Heart left ventricle (tissue), 16 donors: ENCODE results near the gene CABS1. TPM values are rescaled to one million over a fixed set of nuclear protein-coding genes. Genes with fewer than 3 reads are reported as not detected.

Experiments used
- ATAC-seq, 4 donors: fragments of 200-7000 bp; cut with Tn5 transposase; one replicate each; pipeline ENCODE4 v1.9.1; 2020 to 2022; ENCODE audit warnings: moderate library complexity in 4 of 4, mild to moderate bottlenecking in 3 of 4, moderate number of reproducible peaks in 1 of 4
- DNase-seq, 5 donors: peaks; one replicate each; pipeline ENCODE4 v3.0.0-alpha.2; 2020
- H3K27ac ChIP-seq, 12 donors: fragments of 200-600 bp; sonication (generic) in 4 of 12; one replicate each; pipeline versions ENCODE4 v1.5.0 to v1.8.0; 2016 to 2022; ENCODE audit warnings: mild to moderate bottlenecking in 2 of 12
- H3K27me3 ChIP-seq, 9 donors: fragments of 200-600 bp; sonication (generic) in 2 of 9; one replicate each; pipeline versions ENCODE4 v1.5.1 to v1.8.0; 2016 to 2022; ENCODE audit warnings: mild to moderate bottlenecking in 3 of 9
- H3K36me3 ChIP-seq, 9 donors: fragments of 200-600 bp; sonication (generic) in 2 of 9; one replicate each; pipeline versions ENCODE4 v1.5.0 to v1.8.0; 2018 to 2022; ENCODE audit warnings: mild to moderate bottlenecking in 2 of 9
- H3K4me1 ChIP-seq, 12 donors: fragments of 200-600 bp; sonication (generic) in 4 of 12; one replicate each; pipeline versions ENCODE4 v1.5.0 to v1.8.0; 2016 to 2022; ENCODE audit warnings: mild to moderate bottlenecking in 3 of 12
- H3K4me3 ChIP-seq, 12 donors: fragments of 200-600 bp; sonication (generic) in 4 of 12; one replicate each; pipeline versions ENCODE4 v1.5.0 to v1.8.0; 2017 to 2022; ENCODE audit warnings: mild to moderate bottlenecking in 9 of 12, moderate library complexity in 4 of 12
- H3K9me3 ChIP-seq, 12 donors: fragments of 200-600 bp; sonication (generic) in 4 of 12; one replicate each; pipeline versions ENCODE4 v1.5.0 to v1.8.0; 2016 to 2022; ENCODE audit warnings: mild to moderate bottlenecking in 1 of 12
- CTCF ChIP-seq, 12 donors: fragments of 200-600 bp; sonication (generic) in 4 of 12; IDR thresholded peaks; one replicate each; pipeline versions ENCODE4 v1.5.0 to v1.8.0; 2018 to 2022; ENCODE audit warnings: antibody characterized with exemption in 12 of 12, mild to moderate bottlenecking in 5 of 12
- POLR2A ChIP-seq, 2 donors: fragments of 450-650 bp; IDR thresholded peaks; one replicate each; pipeline ENCODE4 v1.6.1; 2017; ENCODE audit warnings: antibody characterized with exemption in 2 of 2, mild to moderate bottlenecking in 2 of 2, moderate library complexity in 2 of 2
- WGBS, 4 donors: extraction: QIAGEN DNeasy Blood & Tissue Kit in 2 of 4; methylation state at CpG; one replicate each; pipeline versions ENCODE4 v1.1.5 to v1.1.7; 2013 to 2018; 5-methylcytosine and 5-hydroxymethylcytosine counted together
- intact Hi-C, 10 donors: fragments of 100-400 bp; cut with DNase I; formaldehyde crosslinking; loops; one replicate each; pipeline versions ENCODE4 v1.11.1 to v1.14.2; 2022
- polyA plus RNA-seq, 2 donors: library from polyadenylated mRNA; stranded (reverse); fragments of 200-250 nt; gene quantifications; one replicate each; pipeline ENCODE4 v1.2.3, GENCODE V29; 2013
- total RNA-seq, 9 donors: library from RNA; depleted of rRNA in 2 of 9; stranded (reverse); fragments of >200 nt in 2 of 9; fragmentation: NEBNext Ultra II Directional in 3 of 9; extraction: Animal tissue kit (Norgen Biotek cat#: 25700) in 3 of 9; gene quantifications; one replicate each; pipeline versions ENCODE4 v1.1.0 to v1.2.4, GENCODE V29; 2016 to 2023
- donor health status: ischemic (EF 13 %, LVEDD 7.1; RV severe dilation, severe dysfunction).
- donor health status: healthy with polysubstance abuse.
- donor health status: DM: no; HTN: yes; CAD: no.
- donor health status: DM: no; HTN: no; CAD: no.
- donor health status: ischemic (EF 25% LVEDD 6.9; RV normal size, moderate dysfunction).
- donor health status: ischemic (EF 25% LVEDD 5.7; RV mildly dilated, moderate dysfunction).
- donor health status: healthy.
- donor health status: DM: yes; HTN: yes; CAD: no.
- donor health status: ischemic (EF 35%, LVEDD 5.7; RV mildly dilated, moderate dysfunction).
- donor health status: nonischemic (EF 11% LVEDD 7.7; RV severe dilation, severe dysfunction).
- donor health status: DM: yes; HTN: yes; CAD: no.
- donor health status: PGD.
- donor health status: ischemic (EF 29% LVEDD 5.4; RV normal size, mild dysfunction).
- donor health status: nonischemic (EF 23%, LVEDD 6.1; RV moderate dilation, normal function).

The CABS1 gene
- total and polyA plus RNA-seq, 11 donors: not detected

- Histone ChIP-seq H3K36me3 (no peaks in the 10 kb centered on the region), H3K4me3 (no peak overlapping the region), H3K4me1 (no peaks in the 10 kb centered on the region), H3K27ac (no peak overlapping the region), H3K9me3 (no peaks in the 10 kb centered on the region), H3K27me3 (no peaks in the 10 kb centered on the region)
- intact Hi-C loops: no loop called here
- TF ChIP-seq POLR2A (IDR thresholded peaks at IDR 0.05) (no peak), CTCF (IDR thresholded peaks at IDR 0.05) (no peak)
- WGBS, 4 donors: 77 to 78% (median 77%) methylated on average over 2 of the region's 2 CpGs
- DNase-seq: no peak
- no peak for ATAC-seq
Observed at GRCh38 chr4:70326052-70326451, 8.7 kb upstream of the CABS1 start.

GRCh38 chr4:70336043-70336442 is 1.3 kb downstream of the CABS1 start:
- Histone ChIP-seq H3K9me3 (no peaks in the 10 kb centered on the region), H3K36me3 (no peaks in the 10 kb centered on the region), H3K4me1 (no peaks in the 10 kb centered on the region), H3K4me3 (no peak overlapping the region), H3K27ac (no peak overlapping the region), H3K27me3 (no peaks in the 10 kb centered on the region)
- intact Hi-C loops: no loop called here
- DNase-seq (no peak), ATAC-seq (no peak)
- 76 to 88% (median 82%) methylated on average over 5 of the region's 5 CpGs for WGBS, 4 donors
- no peak for TF ChIP-seq CTCF (IDR thresholded peaks at IDR 0.05)
- TF ChIP-seq POLR2A (IDR thresholded peaks at IDR 0.05): no peak

GRCh38 chr4:70337886-70338420 is 3.2 kb downstream of the CABS1 start:
- no peak overlapping the region for H3K4me3 ChIP-seq
- intact Hi-C loops: no loop called here
- WGBS, 4 donors: 55 to 69% (median 65%) methylated on average over 1 of the region's 1 CpG
- no peaks in the 10 kb centered on the region for H3K4me1 ChIP-seq
- no peaks in the 10 kb centered on the region for H3K9me3 ChIP-seq
- no peak overlapping the region for H3K27ac ChIP-seq
- TF ChIP-seq POLR2A (IDR thresholded peaks at IDR 0.05) (no peak), CTCF (IDR thresholded peaks at IDR 0.05) (no peak)
- no peak for ATAC-seq
- DNase-seq: no peak
- no peaks in the 10 kb centered on the region for H3K27me3 ChIP-seq
- H3K36me3 ChIP-seq: no peaks in the 10 kb centered on the region

GRCh38 chr4:70356185-70356584 is 21.4 kb downstream of the CABS1 start:
- no peaks in the 10 kb centered on the region for H3K36me3 ChIP-seq
- ATAC-seq (no peak), DNase-seq (no peak)
- TF ChIP-seq POLR2A (IDR thresholded peaks at IDR 0.05): no peak
- TF ChIP-seq CTCF (IDR thresholded peaks at IDR 0.05): no peak
- intact Hi-C loops: no loop called here
- WGBS, 4 donors: 17 to 56% (median 45%) methylated on average over 1 of the region's 1 CpG
- H3K9me3 ChIP-seq: peaks cover 0 to 5% (median 0%) of the 10 kb centered on the region in 12 donors
- no peak overlapping the region for H3K4me3 ChIP-seq
- no peak overlapping the region for H3K27ac ChIP-seq
- no peaks in the 10 kb centered on the region for H3K4me1 ChIP-seq
- no peaks in the 10 kb centered on the region for H3K27me3 ChIP-seq
